SU-DHL-6 (cell line): ENCODE data around the gene OR13C5.

Source experiments
- EZH2phosphoT487 ChIP-seq: fragments of 200-600 bp; sonication (generic), shearing (Covaris generic); conservative IDR thresholded peaks from 2 replicates; pipeline ENCODE4 v1.6.1; 2018; ENCODE audit warnings: mild to moderate bottlenecking, antibody characterized with exemption, low read length, moderate library complexity, mixed read lengths
- TF ChIP-seq, protein P1 (sequence below): fragments of 200-600 bp; sonication (generic); IDR thresholded peaks from one replicate; pipeline ENCODE4 v1.5.1; 2017; ENCODE audit warnings: antibody characterized with exemption, mild to moderate bottlenecking, low read length, moderate library complexity; ENCODE audit not compliant: insufficient read depth, poor library complexity, severe bottlenecking

DNA sequence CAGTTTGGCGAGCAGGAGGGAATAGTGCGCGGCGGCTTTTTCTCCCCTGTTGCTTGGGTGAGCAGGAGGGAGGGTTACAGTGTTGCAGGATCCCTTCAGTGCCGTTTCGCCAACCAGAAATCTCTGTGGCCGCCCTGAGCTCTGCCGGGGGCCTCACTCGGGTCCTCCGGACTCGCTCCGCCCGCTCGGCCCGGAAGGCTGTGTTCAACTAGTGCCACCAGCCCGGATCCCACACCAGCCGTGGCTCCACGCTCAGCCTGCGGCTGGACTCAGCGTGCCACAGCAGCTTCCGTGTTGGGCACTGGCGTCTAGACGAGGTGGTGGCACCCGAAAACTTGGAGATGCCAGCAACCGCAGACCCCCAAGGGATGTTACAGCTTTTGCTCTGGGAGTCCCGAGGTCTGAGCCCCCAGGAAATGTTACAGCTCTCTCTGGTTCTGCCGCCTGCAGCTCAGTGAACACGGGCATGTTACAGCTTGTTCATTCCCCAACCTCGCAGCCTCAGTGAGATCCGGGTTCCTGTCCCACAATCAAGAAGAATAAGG lies 34.8 kb upstream of the OR13C5 start:
- TF ChIP-seq, protein P1, sequence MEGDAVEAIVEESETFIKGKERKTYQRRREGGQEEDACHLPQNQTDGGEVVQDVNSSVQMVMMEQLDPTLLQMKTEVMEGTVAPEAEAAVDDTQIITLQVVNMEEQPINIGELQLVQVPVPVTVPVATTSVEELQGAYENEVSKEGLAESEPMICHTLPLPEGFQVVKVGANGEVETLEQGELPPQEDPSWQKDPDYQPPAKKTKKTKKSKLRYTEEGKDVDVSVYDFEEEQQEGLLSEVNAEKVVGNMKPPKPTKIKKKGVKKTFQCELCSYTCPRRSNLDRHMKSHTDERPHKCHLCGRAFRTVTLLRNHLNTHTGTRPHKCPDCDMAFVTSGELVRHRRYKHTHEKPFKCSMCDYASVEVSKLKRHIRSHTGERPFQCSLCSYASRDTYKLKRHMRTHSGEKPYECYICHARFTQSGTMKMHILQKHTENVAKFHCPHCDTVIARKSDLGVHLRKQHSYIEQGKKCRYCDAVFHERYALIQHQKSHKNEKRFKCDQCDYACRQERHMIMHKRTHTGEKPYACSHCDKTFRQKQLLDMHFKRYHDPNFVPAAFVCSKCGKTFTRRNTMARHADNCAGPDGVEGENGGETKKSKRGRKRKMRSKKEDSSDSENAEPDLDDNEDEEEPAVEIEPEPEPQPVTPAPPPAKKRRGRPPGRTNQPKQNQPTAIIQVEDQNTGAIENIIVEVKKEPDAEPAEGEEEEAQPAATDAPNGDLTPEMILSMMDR = no peak
- TF ChIP-seq EZH2phosphoT487 = no peak
